PC-9 (cell line): Measurements from ENCODE around the gene SHANK2.

Source experiments
- CTCF ChIP-seq: fragments of 200-600 bp; sonication (generic); conservative IDR thresholded peaks from 2 replicates; pipeline ENCODE4 v1.6.1; 2017; ENCODE audit warnings: mixed run types, antibody characterized with exemption, mild to moderate bottlenecking, moderate library complexity
- EZH2 ChIP-seq: fragments of 200-600 bp; sonication (generic); IDR thresholded peaks from 2 replicates; pipeline ENCODE4 v1.8.0; 2017; ENCODE audit warnings: antibody characterized with exemption, low read depth

- TF ChIP-seq CTCF (no peak), EZH2 (no peak)
Observed at GRCh38 chr11:71246559-71246958, 5.8 kb downstream of the SHANK2 start.
